ENCODE measurements around the gene SPEM1. TPM values are rescaled to one million over a fixed set of nuclear protein-coding genes. Genes with fewer than 3 reads are reported as not detected.

Gene SPEM1
- total RNA-seq, 3 donors from 2014 or later (not counting 1 experiment from before 2014, with no cell fraction given): not detected

GRCh38 chr17:7442142-7442541, 22.0 kb downstream of the SPEM1 start:
- Histone ChIP-seq H3K27me3 (ENCODE audit: control insufficient read depth, insufficient read depth, low read length) (peaks cover 60% of the 10 kb centered on the region), H3K4me1 (ENCODE audit: control insufficient read depth, insufficient read depth, low read length) (peaks cover 55% of the 10 kb centered on the region), H3K27ac (ENCODE audit: low read length) (no peak overlapping the region), H3K4me3 (ENCODE audit: low read length) (no peak overlapping the region), H3K36me3 (ENCODE audit: control insufficient read depth, insufficient read depth, low read length) (no peaks in the 10 kb centered on the region), H3K9me3 (ENCODE audit: control insufficient read depth, insufficient read depth, low read length) (no peaks in the 10 kb centered on the region)
- Mint-ChIP-seq H3K27me3 (ENCODE audit: low read depth in 2 of 2) (peaks cover 56 to 59% of the 10 kb centered on the region in 2 donors), H3K4me1 (peaks cover 31 to 45% of the 10 kb centered on the region in 2 donors), H3K9me3 (no peaks in the 10 kb centered on the region), H3K36me3 (no peaks in the 10 kb centered on the region), H3K4me3 (no peak overlapping the region), H3K27ac (no peak overlapping the region)
- no peak for TF ChIP-seq CTCF (IDR thresholded peaks at IDR 0.05)
- no peak for ATAC-seq
- 88% methylated on average over 2 of the region's 2 CpGs for WGBS (ENCODE audit: insufficient coverage)
- no peak for DNase-seq
- intact Hi-C loops (cut with micrococcal nuclease): no loop called here

GRCh38 chr17:7443499-7444485, 23.7 kb downstream of the SPEM1 start:
- H3K27ac ChIP-seq (ENCODE audit: low read length): no peak overlapping the region
- H3K9me3 ChIP-seq (ENCODE audit: control insufficient read depth, insufficient read depth, low read length): no peaks in the 10 kb centered on the region
- Mint-ChIP-seq H3K27ac (no peak overlapping the region), H3K9me3 (no peaks in the 10 kb centered on the region), H3K27me3 (ENCODE audit: low read depth in 2 of 2) (peaks cover 59 to 61% of the 10 kb centered on the region in 2 donors), H3K4me3 (no peak overlapping the region), H3K4me1 (peaks cover 25 to 36% of the 10 kb centered on the region in 2 donors), H3K36me3 (no peaks in the 10 kb centered on the region)
- ATAC-seq: no peak
- no peak for TF ChIP-seq CTCF (IDR thresholded peaks at IDR 0.05)
- H3K27me3 ChIP-seq (ENCODE audit: control insufficient read depth, insufficient read depth, low read length): peaks cover 58% of the 10 kb centered on the region
- no peaks in the 10 kb centered on the region for H3K36me3 ChIP-seq (ENCODE audit: control insufficient read depth, insufficient read depth, low read length)
- 93% methylated on average over 7 of the region's 7 CpGs for WGBS (ENCODE audit: insufficient coverage)
- peaks cover 38% of the 10 kb centered on the region for H3K4me1 ChIP-seq (ENCODE audit: control insufficient read depth, insufficient read depth, low read length)
- intact Hi-C loops (cut with micrococcal nuclease): no loop called here
- no peak overlapping the region for H3K4me3 ChIP-seq (ENCODE audit: low read length)
- DNase-seq: no peak

- no peaks in the 10 kb centered on the region for H3K9me3 ChIP-seq (ENCODE audit: control insufficient read depth, insufficient read depth, low read length)
- H3K27me3 ChIP-seq (ENCODE audit: control insufficient read depth, insufficient read depth, low read length): peaks cover 49% of the 10 kb centered on the region
- H3K4me1 ChIP-seq (ENCODE audit: control insufficient read depth, insufficient read depth, low read length): peaks cover 29% of the 10 kb centered on the region
- H3K4me1 Mint-ChIP-seq: peaks cover 21 to 28% of the 10 kb centered on the region in 2 donors
- ATAC-seq (peak; percentile 36 to 66 (median 45)), DNase-seq (peak in 1 of 2 donors; percentile 41)
- H3K36me3 Mint-ChIP-seq: no peaks in the 10 kb centered on the region
- peak within 1 kb of the TSS in 1 of 2 donors; percentile 58 for H3K27ac Mint-ChIP-seq
- no peak for TF ChIP-seq CTCF (IDR thresholded peaks at IDR 0.05)
- WGBS (ENCODE audit: insufficient coverage): 6% methylated on average over 51 of the region's 51 CpGs
- no peaks in the 10 kb centered on the region for H3K9me3 Mint-ChIP-seq
- peak within 1 kb of the TSS; percentile 86 for H3K4me3 Mint-ChIP-seq
- H3K27ac ChIP-seq (ENCODE audit: low read length): no peak within 1 kb of the TSS
- H3K4me3 ChIP-seq (ENCODE audit: low read length): peak within 1 kb of the TSS; percentile 5
- peaks cover 55 to 59% of the 10 kb centered on the region in 2 donors for H3K27me3 Mint-ChIP-seq (ENCODE audit: low read depth in 2 of 2)
- no peaks in the 10 kb centered on the region for H3K36me3 ChIP-seq (ENCODE audit: control insufficient read depth, insufficient read depth, low read length)
- intact Hi-C loops (cut with micrococcal nuclease): no loop called here
Measured at GRCh38 chr17:7444682-7445618, 24.8 kb downstream of the SPEM1 start, which contains the start of gene CHRNB1. Gene CHRNB1 (plus strand): TSS chr17:7445061. CDS start chr17:7445128, 67 bp downstream.
